ENCODE results near the gene SH3BP5.

The SH3BP5 gene

DNA sequence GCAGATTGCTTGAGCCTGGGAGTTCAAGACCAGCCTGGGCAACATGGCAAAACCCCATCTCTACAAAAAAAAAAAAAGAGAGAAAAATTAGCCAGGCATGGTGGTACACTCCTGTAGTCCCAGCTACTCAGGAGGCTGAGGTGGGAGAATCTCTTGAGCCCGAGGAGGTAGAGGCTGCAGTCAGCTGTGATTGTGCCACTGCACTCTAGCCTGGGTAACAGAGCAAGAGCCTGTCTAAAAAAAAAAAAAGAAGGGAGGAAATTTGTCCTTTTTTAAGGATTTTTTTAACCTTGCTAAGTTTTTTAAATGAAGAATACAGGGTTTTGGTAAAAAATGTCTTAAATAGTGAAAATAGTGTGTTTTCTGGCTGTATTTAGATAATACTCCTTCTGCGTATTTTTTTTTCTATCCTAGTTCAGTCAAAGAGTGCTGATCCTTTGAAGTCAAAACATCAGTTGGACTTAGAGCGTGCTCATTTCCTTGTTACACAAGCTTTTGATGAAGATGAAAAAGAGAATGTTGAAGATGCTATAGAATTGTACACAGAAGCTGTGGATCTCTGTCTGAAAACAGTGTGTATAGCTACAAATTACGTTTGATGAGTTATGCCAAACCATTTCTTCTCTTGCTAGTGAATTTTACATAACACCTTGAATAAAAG, 115.2 kb downstream of the SH3BP5 start:
- no peak for TF ChIP-seq CTCF (IDR thresholded peaks at IDR 0.05; ENCODE audit: insufficient read depth, missing control alignments)
- FAIRE-seq (no peak), DNase-seq (ENCODE audit: insufficient read length, low spot score) (no peak)

- no peak for TF ChIP-seq CTCF (IDR thresholded peaks at IDR 0.05; ENCODE audit: insufficient read depth, missing control alignments)
- no peak for DNase-seq (ENCODE audit: insufficient read length, low spot score)
- no peak for FAIRE-seq
Measured at GRCh38 chr3:15216501-15216900, 115.9 kb downstream of the SH3BP5 start.

GRCh38 chr3:15215996-15216395, 116.4 kb downstream of the SH3BP5 start:
- no peak for DNase-seq (ENCODE audit: insufficient read length, low spot score)
- FAIRE-seq = no peak
- TF ChIP-seq CTCF (IDR thresholded peaks at IDR 0.05; ENCODE audit: insufficient read depth, missing control alignments) = no peak

DNA sequence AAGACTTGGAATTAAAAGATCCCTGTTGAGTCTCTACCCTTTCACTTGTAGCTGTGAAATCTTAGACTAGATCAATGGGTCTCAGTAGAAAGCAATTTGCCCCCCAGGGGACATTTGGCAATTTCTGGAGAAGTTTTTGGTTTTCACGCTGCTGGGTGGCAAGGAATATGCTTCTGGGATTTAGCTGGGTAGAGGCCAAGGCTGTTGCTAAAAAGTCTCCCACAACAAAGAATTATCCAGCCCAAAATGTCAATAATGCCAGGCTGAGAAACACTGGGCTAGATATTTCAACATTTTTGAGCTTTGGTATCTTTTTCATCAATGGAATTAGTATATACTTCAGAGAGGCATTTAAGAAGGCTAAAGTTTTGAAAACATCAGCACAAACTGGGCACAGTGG, 117.6 kb downstream of the SH3BP5 start:
- no peak for FAIRE-seq
- no peak for DNase-seq (ENCODE audit: insufficient read length, low spot score)
- no peak for TF ChIP-seq CTCF (IDR thresholded peaks at IDR 0.05; ENCODE audit: insufficient read depth, missing control alignments)

DNA sequence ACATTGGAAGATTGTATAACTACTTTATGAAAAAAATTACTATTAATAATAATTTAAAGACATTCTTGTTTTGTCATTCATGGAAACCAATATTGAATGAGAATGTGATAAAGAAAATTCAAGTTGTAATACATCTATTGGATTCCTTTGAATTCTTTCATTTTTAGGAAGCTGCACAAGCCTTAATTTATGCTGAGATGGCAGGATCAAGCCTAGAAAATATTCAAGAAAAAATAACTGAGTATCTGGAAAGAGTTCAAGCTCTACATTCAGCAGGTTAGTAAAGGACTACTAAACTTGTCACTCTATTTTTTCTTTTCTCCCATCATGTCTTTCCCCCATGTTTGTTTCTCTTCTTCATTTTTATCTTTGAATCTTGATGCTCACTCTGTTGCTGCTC, 120.4 kb downstream of the SH3BP5 start:
- DNase-seq (ENCODE audit: insufficient read length, low spot score) (no peak), FAIRE-seq (no peak)
- no peak for TF ChIP-seq CTCF (IDR thresholded peaks at IDR 0.05; ENCODE audit: insufficient read depth, missing control alignments)

DNA sequence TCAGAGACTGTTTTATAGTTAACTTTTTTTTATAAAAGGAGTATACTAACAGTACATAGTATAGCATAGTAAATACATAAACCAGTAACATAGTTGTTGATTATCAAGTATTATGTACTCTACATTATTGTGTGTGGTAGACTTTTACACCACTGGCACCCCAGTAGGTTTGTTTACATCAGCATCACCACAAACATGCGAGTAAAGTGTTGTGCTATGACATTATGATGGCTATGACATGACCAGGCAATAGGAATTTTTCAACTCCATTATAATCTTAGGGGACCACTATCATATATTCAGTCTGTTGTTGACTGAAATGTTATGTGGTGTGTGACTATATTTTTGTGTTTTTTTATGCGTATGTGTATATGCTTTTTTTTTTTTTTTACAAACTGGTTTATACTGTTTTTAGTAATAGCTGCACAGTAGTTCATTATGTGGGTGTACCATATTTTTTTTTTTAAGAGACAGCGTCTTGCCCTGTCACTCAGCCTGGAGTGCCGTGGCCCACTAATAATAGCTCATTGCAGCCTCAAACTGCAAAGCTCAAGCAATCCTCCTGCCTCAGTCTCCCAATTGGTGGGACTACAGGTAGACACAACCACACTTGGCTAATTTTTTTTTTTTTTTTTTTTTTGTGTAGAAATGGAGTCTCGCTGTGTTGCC, 124.4 kb downstream of the SH3BP5 start:
- no peak for TF ChIP-seq CTCF (IDR thresholded peaks at IDR 0.05; ENCODE audit: insufficient read depth, missing control alignments)
- no peak for FAIRE-seq
- DNase-seq (ENCODE audit: insufficient read length, low spot score) = no peak
